ENCODE data around the gene GDPD3. TPM values are rescaled to one million over a fixed set of nuclear protein-coding genes. Genes with fewer than 3 reads are reported as not detected.

GDPD3 gene
- total and polyA plus RNA-seq, 2 of the 13 experiments (the other 11 are each of a cell fraction or from before 2014, with no cell fraction given): 18.7 to 20.6 TPM

GRCh38 chr16:30088832-30089624, 24.3 kb downstream of the GDPD3 start (continued):
- TF ChIP-seq PRDM4 (CRISPR knock-in tag; IDR thresholded peaks at IDR 0.05; ENCODE audit: borderline replicate concordance) (no peak), CHD4 (IDR thresholded peaks at IDR 0.05; ENCODE audit: borderline replicate concordance, low read length) (no peak), ZFP62 (CRISPR knock-in tag; IDR thresholded peaks at IDR 0.05) (no peak), GABPA (IDR thresholded peaks at IDR 0.05; ENCODE audit: low read depth, low read length) (no peak), GABPA (CRISPR knock-in tag; IDR thresholded peaks at IDR 0.05; ENCODE audit: low read depth) (no peak), ZNF639 (CRISPR knock-in tag; conservative IDR thresholded peaks at IDR 0.05) (no peak), SMYD3 (CRISPR knock-in tag; IDR thresholded peaks at IDR 0.05) (no peak), ZFAT (CRISPR knock-in tag; conservative IDR thresholded peaks at IDR 0.05) (no peak), FOXJ3 (CRISPR knock-in tag; IDR thresholded peaks at IDR 0.05; ENCODE audit: borderline replicate concordance) (no peak), PHF5A (CRISPR knock-in tag; IDR thresholded peaks at IDR 0.05; ENCODE audit: low read depth, unreplicated experiment) (no peak), GFI1 (CRISPR knock-in tag; IDR thresholded peaks at IDR 0.05; ENCODE audit: borderline replicate concordance) (no peak), IRX3 (CRISPR knock-in tag; IDR thresholded peaks at IDR 0.05; ENCODE audit: borderline replicate concordance, low read depth) (no peak), BRCA1 (CRISPR knock-in tag; IDR thresholded peaks at IDR 0.05) (no peak), KLF15 (CRISPR knock-in tag; IDR thresholded peaks at IDR 0.05; ENCODE audit: borderline replicate concordance) (no peak), XRCC5 (optimal IDR thresholded peaks at IDR 0.05; ENCODE audit: low read length) (peak; percentile 40), SRY (CRISPR knock-in tag; IDR thresholded peaks at IDR 0.05) (0 out of 2 replicates have a peak, but pooled peaks have one; percentile 63), NFIC (IDR thresholded peaks at IDR 0.05; ENCODE audit: low read length) (no peak), TAF15 (IDR thresholded peaks at IDR 0.05; ENCODE audit: low read depth, low read length, poor library complexity, severe bottlenecking) (no peak), HDAC1 (CRISPR knock-in tag; IDR thresholded peaks at IDR 0.05) (peak; percentile 15; the same call in 1 of the 2 replicates), SMAD3 (CRISPR knock-in tag; IDR thresholded peaks at IDR 0.05) (no peak), ZNF3 (CRISPR knock-in tag; IDR thresholded peaks at IDR 0.05) (no peak), U2AF2 (IDR thresholded peaks at IDR 0.05; ENCODE audit: low read depth, low read length) (no peak), NRL (CRISPR knock-in tag; IDR thresholded peaks at IDR 0.05; ENCODE audit: borderline replicate concordance) (peak; percentile 82), ZNF773 (CRISPR knock-in tag; IDR thresholded peaks at IDR 0.05; ENCODE audit: borderline replicate concordance) (no peak), ATAD3A (CRISPR knock-in tag; IDR thresholded peaks at IDR 0.05) (no peak), TRIM22 (IDR thresholded peaks at IDR 0.05) (no peak)

Data from HepG2 (cell line).